HepG2 (cell line): ENCODE results near the gene PPP1R7. TPM values are rescaled to one million over a fixed set of nuclear protein-coding genes. Genes with fewer than 3 reads are reported as not detected.

Experiments used
- BCL6 ChIP-seq: IDR thresholded peaks from 2 replicates; pipeline ENCODE4 v1.6.1; 2016; ENCODE audit warnings: missing genetic modification reagents, missing compliant biosample characterization
- BHLHE40 ChIP-seq: IDR thresholded peaks from 2 replicates; pipeline ENCODE4 v1.6.1; 2011; ENCODE audit warnings: low read length, improper control_type of control experiment
- HNRNPK ChIP-seq: fragments of 200-400 bp; formaldehyde crosslinking; IDR thresholded peaks from 2 replicates; pipeline ENCODE4 v1.6.1; 2018; ENCODE audit warnings: low read length, low read depth, moderate library complexity, mild to moderate bottlenecking; ENCODE audit not compliant: poor library complexity, severe bottlenecking
- NFE2L1 ChIP-seq: sonication (generic); formaldehyde crosslinking; IDR thresholded peaks from 2 replicates; pipeline ENCODE4 v1.4.0; 2020; ENCODE audit warnings: missing genetic modification reagents, mild to moderate bottlenecking, borderline replicate concordance
- NONO ChIP-seq, 2 experiments: fragments of 450-650 bp in 1 of 2; sonication (generic) in 1 of 2; formaldehyde crosslinking in 1 of 2; IDR thresholded peaks in 1 of 2; conservative IDR thresholded peaks in 1 of 2; 2 replicates each; pipeline versions ENCODE4 v1.6.1 to v1.8.0; 2017 to 2022; ENCODE audit warnings: mild to moderate bottlenecking in 1 of 2, missing genetic modification reagents in 1 of 2, moderate library complexity in 1 of 2
- SMARCE1 ChIP-seq: fragments of 450-650 bp; IDR thresholded peaks from 2 replicates; pipeline ENCODE4 v1.6.1; 2017; ENCODE audit warnings: borderline replicate concordance
- SP4 ChIP-seq: sonication (generic); formaldehyde crosslinking; IDR thresholded peaks from 2 replicates; pipeline ENCODE4 v1.8.1; 2023; ENCODE audit warnings: mild to moderate bottlenecking, missing genetic modification reagents
- XBP1 ChIP-seq: sonication (generic); formaldehyde crosslinking; IDR thresholded peaks from 2 replicates; pipeline ENCODE4 v1.5.0; 2020; ENCODE audit warnings: missing genetic modification reagents
- ZBTB10 ChIP-seq: sonication (generic); formaldehyde crosslinking; IDR thresholded peaks from 2 replicates; pipeline ENCODE4 v1.4.0; 2020; ENCODE audit warnings: missing genetic modification reagents, borderline replicate concordance
- ZNF124 ChIP-seq: sonication (generic); formaldehyde crosslinking; IDR thresholded peaks from 2 replicates; pipeline ENCODE4 v1.4.0; 2020; ENCODE audit warnings: missing genetic modification reagents
- ZNF280D ChIP-seq: sonication (generic); formaldehyde crosslinking; IDR thresholded peaks from 2 replicates; pipeline ENCODE4 v1.5.1; 2020; ENCODE audit warnings: mild to moderate bottlenecking, missing genetic modification reagents
- ZNF331 ChIP-seq: sonication (generic); formaldehyde crosslinking; IDR thresholded peaks from 2 replicates; pipeline ENCODE4 v1.4.0; 2020; ENCODE audit warnings: missing genetic modification reagents
- ZNF552 ChIP-seq: sonication (generic); formaldehyde crosslinking; IDR thresholded peaks from 2 replicates; pipeline ENCODE4 v1.9.0; 2022; ENCODE audit warnings: missing genetic modification reagents, mild to moderate bottlenecking, borderline replicate concordance
- ZNF556 ChIP-seq: sonication (generic); formaldehyde crosslinking; IDR thresholded peaks from 2 replicates; pipeline ENCODE4 v1.4.0; 2020; ENCODE audit warnings: mild to moderate bottlenecking, missing genetic modification reagents, borderline replicate concordance
- polyA plus RNA-seq, 8 experiments: library from polyadenylated mRNA; depleted of rRNA in 3 of 8; stranded (reverse) in 7 of 8; unstranded in 1 of 8; fragments of >200 nt; fragmentation: Illumina TruSeq in 4 of 8; extraction: Trizol in 4 of 8; gene quantifications; 2 replicates each; pipeline versions ENCODE4 v1.2.1 to v1.2.3, GENCODE V29; 2011 to 2016; ENCODE audit warnings: low read depth in 4 of 8, missing spikeins in 1 of 8, mixed read lengths in 1 of 8; ENCODE audit not compliant: insufficient read depth in 1 of 8
- total RNA-seq, 5 experiments: library from RNA; depleted of rRNA; stranded (reverse); fragments of >200 nt; fragmentation: Illumina TruSeq; extraction: Trizol; gene quantifications; 2 replicates each; pipeline ENCODE4 v1.2.3, GENCODE V29; 2016; ENCODE audit warnings: low read depth in 1 of 5
- TF ChIP-seq, protein P1 (sequence below): sonication (generic); formaldehyde crosslinking; IDR thresholded peaks from 2 replicates; pipeline ENCODE4 v1.8.0; 2022; ENCODE audit warnings: mild to moderate bottlenecking, missing genetic modification reagents, borderline replicate concordance
- TF ChIP-seq, protein P2 (sequence below): sonication (generic); formaldehyde crosslinking; IDR thresholded peaks from 2 replicates; pipeline ENCODE4 v1.4.0; 2020; ENCODE audit warnings: mild to moderate bottlenecking, missing genetic modification reagents
- TF ChIP-seq, protein P3 (sequence below): sonication (generic); formaldehyde crosslinking; IDR thresholded peaks from 2 replicates; pipeline ENCODE4 v1.5.1; 2020; ENCODE audit warnings: missing genetic modification reagents, mild to moderate bottlenecking, borderline replicate concordance

The PPP1R7 gene
- total and polyA plus RNA-seq, 2 of the 13 experiments (the other 11 are each of a cell fraction or from before 2014, with no cell fraction given) = 33.3 to 67.9 TPM

GRCh38 chr2:241102239-241102803 lies 47.9 kb upstream of the PPP1R7 start, which contains the start of gene MTERF4 (continued):
- TF ChIP-seq BCL6 (peak; percentile 92), ZBTB10 (peak; percentile 84; the same call in 1 of the 2 replicates), HNRNPK (peak; percentile 81), NFE2L1 (no peak), SMARCE1 (no peak), BHLHE40 (peak; percentile 66), XBP1 (CRISPR knock-in tag) (no peak), SP4 (CRISPR knock-in tag) (peak; percentile 98), ZNF124 (CRISPR knock-in tag) (peak; percentile 98), NONO (IDR thresholded peaks at IDR 0.05) (no peak), NONO (CRISPR knock-in tag; conservative IDR thresholded peaks at IDR 0.05) (peak; percentile 100), ZNF552 (CRISPR knock-in tag) (peak; percentile 97), ZNF556 (peak; percentile 100), ZNF280D (CRISPR knock-in tag) (peak; percentile 99), ZNF331 (CRISPR knock-in tag) (peak; percentile 99)
- TF ChIP-seq, protein P1, sequence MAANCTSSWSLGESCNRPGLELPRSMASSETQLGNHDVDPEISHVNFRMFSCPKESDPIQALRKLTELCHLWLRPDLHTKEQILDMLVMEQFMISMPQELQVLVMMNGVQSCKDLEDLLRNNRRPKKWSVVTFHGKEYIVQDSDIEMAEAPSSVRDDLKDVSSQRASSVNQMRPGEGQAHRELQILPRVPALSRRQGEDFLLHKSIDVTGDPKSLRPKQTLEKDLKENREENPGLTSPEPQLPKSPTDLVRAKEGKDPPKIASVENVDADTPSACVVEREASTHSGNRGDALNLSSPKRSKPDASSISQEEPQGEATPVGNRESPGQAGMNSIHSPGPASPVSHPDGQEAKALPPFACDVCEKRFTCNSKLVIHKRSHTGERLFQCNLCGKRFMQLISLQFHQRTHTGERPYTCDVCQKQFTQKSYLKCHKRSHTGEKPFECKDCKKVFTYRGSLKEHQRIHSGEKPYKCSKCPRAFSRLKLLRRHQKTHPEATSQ (CRISPR knock-in tag) = peak; percentile 58; the same call in 1 of the 2 replicates
- TF ChIP-seq, protein P2, sequence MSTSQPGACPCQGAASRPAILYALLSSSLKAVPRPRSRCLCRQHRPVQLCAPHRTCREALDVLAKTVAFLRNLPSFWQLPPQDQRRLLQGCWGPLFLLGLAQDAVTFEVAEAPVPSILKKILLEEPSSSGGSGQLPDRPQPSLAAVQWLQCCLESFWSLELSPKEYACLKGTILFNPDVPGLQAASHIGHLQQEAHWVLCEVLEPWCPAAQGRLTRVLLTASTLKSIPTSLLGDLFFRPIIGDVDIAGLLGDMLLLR (CRISPR knock-in tag) = peak; percentile 98
- TF ChIP-seq, protein P3, sequence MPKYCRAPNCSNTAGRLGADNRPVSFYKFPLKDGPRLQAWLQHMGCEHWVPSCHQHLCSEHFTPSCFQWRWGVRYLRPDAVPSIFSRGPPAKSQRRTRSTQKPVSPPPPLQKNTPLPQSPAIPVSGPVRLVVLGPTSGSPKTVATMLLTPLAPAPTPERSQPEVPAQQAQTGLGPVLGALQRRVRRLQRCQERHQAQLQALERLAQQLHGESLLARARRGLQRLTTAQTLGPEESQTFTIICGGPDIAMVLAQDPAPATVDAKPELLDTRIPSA (CRISPR knock-in tag) = peak; percentile 97; the same call in 1 of the 2 replicates
